Retina (tissue), 1 donor: ENCODE measurements around the gene RPL36AL.
A peak's percentile ranks its signal among the peaks of the same experiment; 100 is the strongest.
"Not testable (repeated sequence)": the region's sequence is repeated elsewhere in the genome, so short reads cannot be mapped to it uniquely, and the experiment has no call there.

ENCODE experiments used
- DNase-seq: peaks from one replicate; pipeline ENCODE4 v3.0.0-alpha.2; 2016

Gene RPL36AL

GRCh38 chr14:49620182-49621113, at the start of gene RPL36AL, which contains the start of gene MGAT2:
Gene RPL36AL, minus strand, starts transcription at chr14:49620626. Its CDS starts 1,522 bp downstream, at chr14:49619104.
Gene MGAT2, plus strand, starts transcription at chr14:49620799. Its CDS starts 470 bp downstream, at chr14:49621269.
- DNase-seq: peak; percentile 98

- DNase-seq: no peak
Measured at GRCh38 chr14:49659526-49660455, 39.4 kb upstream of the RPL36AL start.

GRCh38 chr14:49657500-49657899, 37.1 kb upstream of the RPL36AL start:
- not testable (repeated sequence) for DNase-seq

- no peak for DNase-seq
Measured at GRCh38 chr14:49654511-49654910, 34.1 kb upstream of the RPL36AL start.

GRCh38 chr14:49653508-49653907, 33.1 kb upstream of the RPL36AL start:
- DNase-seq: no peak

GRCh38 chr14:49642163-49642562, 21.7 kb upstream of the RPL36AL start:
- no peak for DNase-seq

GRCh38 chr14:49641697-49642129, 21.3 kb upstream of the RPL36AL start:
- DNase-seq: no peak

GRCh38 chr14:49640540-49641417, 20.4 kb upstream of the RPL36AL start:
- no peak for DNase-seq

GRCh38 chr14:49637534-49638078, 17.2 kb upstream of the RPL36AL start:
- no peak for DNase-seq

GRCh38 chr14:49636866-49637265, 16.4 kb upstream of the RPL36AL start:
- no peak for DNase-seq

GRCh38 chr14:49634547-49635334, 14.3 kb upstream of the RPL36AL start, which contains the start of gene DNAAF2:
Gene DNAAF2, minus strand, starts transcription at chr14:49635244. Its CDS starts 95 bp downstream, at chr14:49635149.
- peak; percentile 95 for DNase-seq

GRCh38 chr14:49633640-49634546, 13.5 kb upstream of the RPL36AL start:
- peak; percentile 97 for DNase-seq

- no peak for DNase-seq
Measured at GRCh38 chr14:49623941-49624839, 3.8 kb upstream of the RPL36AL start.

GRCh38 chr14:49623387-49623786, 3.0 kb upstream of the RPL36AL start:
- no peak for DNase-seq

- no peak for DNase-seq
Measured at GRCh38 chr14:49622022-49622607, 1.7 kb upstream of the RPL36AL start.

- DNase-seq: no peak
Measured at GRCh38 chr14:49621114-49621881, 872 bp upstream of the RPL36AL start.

- DNase-seq: no peak
Measured at GRCh38 chr14:49619730-49620129, 696 bp downstream of the RPL36AL start.
